ENCODE measurements around the gene ENO1. TPM values are rescaled to one million over a fixed set of nuclear protein-coding genes. Genes with fewer than 3 reads are reported as not detected.

ENO1 gene
- total RNA-seq, 4 donors from 2014 or later, result 351 to 688 (median 453) TPM

- intact Hi-C loops (cut with DNase I; ENCODE audit: low total_unique reads), result no loop called here
- TF ChIP-seq POLR2A (IDR thresholded peaks at IDR 0.05), result no peak
- peak in 1 of 3 donors; percentile 74 for TF ChIP-seq CTCF (IDR thresholded peaks at IDR 0.05)
- WGBS, 2 donors, result 41 to 49% methylated on average over 17 to 19 of the region's 19 CpGs
- peak; percentile 77 to 97 for DNase-seq (ENCODE audit: low spot score in 2 of 2)
- H3K4me3 ChIP-seq (ENCODE audit: low read depth, poor library complexity, severe bottlenecking), result no peak overlapping the region
Observed at GRCh38 chr1:8848663-8849386, 29.7 kb downstream of the ENO1 start.

GRCh38 chr1:8847990-8848389 is 30.5 kb downstream of the ENO1 start:
- 77 to 80% methylated on average over 5 of the region's 5 CpGs for WGBS, 2 donors
- intact Hi-C loops (cut with DNase I; ENCODE audit: low total_unique reads), result no loop called here
- no peak for TF ChIP-seq CTCF (IDR thresholded peaks at IDR 0.05)
- no peak for TF ChIP-seq POLR2A (IDR thresholded peaks at IDR 0.05)
- no peak overlapping the region for H3K4me3 ChIP-seq (ENCODE audit: low read depth, poor library complexity, severe bottlenecking)
- DNase-seq (ENCODE audit: low spot score in 2 of 2), result no peak

- WGBS, 2 donors, result 80 to 89% methylated on average over 4 of the region's 4 CpGs
- H3K4me3 ChIP-seq (ENCODE audit: low read depth, poor library complexity, severe bottlenecking), result no peak overlapping the region
- intact Hi-C loops (cut with DNase I; ENCODE audit: low total_unique reads), result no loop called here
- no peak for DNase-seq (ENCODE audit: low spot score in 2 of 2)
- TF ChIP-seq CTCF (IDR thresholded peaks at IDR 0.05) (no peak), POLR2A (IDR thresholded peaks at IDR 0.05) (no peak)
Observed at GRCh38 chr1:8846263-8846662, 32.2 kb downstream of the ENO1 start.

GRCh38 chr1:8845104-8846097 is 33.1 kb downstream of the ENO1 start:
- TF ChIP-seq CTCF (IDR thresholded peaks at IDR 0.05), result no peak
- TF ChIP-seq POLR2A (IDR thresholded peaks at IDR 0.05), result no peak
- no peak overlapping the region for H3K4me3 ChIP-seq (ENCODE audit: low read depth, poor library complexity, severe bottlenecking)
- DNase-seq (ENCODE audit: low spot score in 2 of 2), result no peak
- 88 to 89% methylated on average over 21 of the region's 21 CpGs for WGBS, 2 donors
- intact Hi-C loops (cut with DNase I; ENCODE audit: low total_unique reads), result no loop called here

- H3K4me3 ChIP-seq (ENCODE audit: low read depth, poor library complexity, severe bottlenecking), result no peak overlapping the region
- WGBS, 2 donors, result 65% methylated on average over 7 of the region's 7 CpGs
- DNase-seq (ENCODE audit: low spot score in 2 of 2), result no peak
- intact Hi-C loops (cut with DNase I; ENCODE audit: low total_unique reads), result no loop called here
- TF ChIP-seq POLR2A (IDR thresholded peaks at IDR 0.05), result no peak
- no peak for TF ChIP-seq CTCF (IDR thresholded peaks at IDR 0.05)
Observed at GRCh38 chr1:8844501-8845006, 33.9 kb downstream of the ENO1 start.
